Middle frontal gyrus (tissue), 1 donor: ENCODE data around the gene PLB1.

Experiments
- DNase-seq: peaks from one replicate; pipeline ENCODE4 v3.0.0-alpha.2; 2015; ENCODE audit warnings: low spot score; ENCODE audit errors: extremely low spot score

Gene PLB1

GRCh38 chr2:28626376-28626775, 130.5 kb downstream of the PLB1 start:
- no peak for DNase-seq

DNA sequence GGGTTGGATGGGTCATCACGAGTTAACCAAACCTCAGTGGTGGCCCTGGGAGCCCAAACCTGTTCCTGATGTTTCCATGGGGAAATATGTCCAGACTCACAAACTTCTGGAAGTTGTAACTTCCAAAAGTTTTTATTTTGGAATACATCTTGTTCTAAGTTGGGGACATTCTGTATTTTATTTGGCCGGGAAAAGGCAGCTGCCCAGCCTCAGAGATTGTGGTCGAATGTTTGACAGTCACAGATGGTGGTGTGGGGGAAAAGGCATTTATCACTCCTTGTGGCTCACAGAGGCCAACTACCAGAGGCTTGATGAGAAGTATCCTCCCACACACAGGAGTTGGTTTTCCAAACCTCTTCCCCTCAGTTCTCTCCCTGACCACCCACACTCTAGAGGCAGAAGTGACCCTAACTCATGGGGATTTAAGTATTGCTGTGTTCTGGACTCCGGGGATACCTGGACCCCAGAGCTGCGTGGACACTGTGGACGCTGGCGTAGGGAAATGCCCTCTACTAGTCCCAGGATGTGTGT, 131.1 kb downstream of the PLB1 start:
- DNase-seq: no peak

GRCh38 chr2:28627722-28628480, 132.0 kb downstream of the PLB1 start:
- DNase-seq: no peak

- DNase-seq: no peak
Measured at GRCh38 chr2:28628506-28628905, 132.6 kb downstream of the PLB1 start.

DNA sequence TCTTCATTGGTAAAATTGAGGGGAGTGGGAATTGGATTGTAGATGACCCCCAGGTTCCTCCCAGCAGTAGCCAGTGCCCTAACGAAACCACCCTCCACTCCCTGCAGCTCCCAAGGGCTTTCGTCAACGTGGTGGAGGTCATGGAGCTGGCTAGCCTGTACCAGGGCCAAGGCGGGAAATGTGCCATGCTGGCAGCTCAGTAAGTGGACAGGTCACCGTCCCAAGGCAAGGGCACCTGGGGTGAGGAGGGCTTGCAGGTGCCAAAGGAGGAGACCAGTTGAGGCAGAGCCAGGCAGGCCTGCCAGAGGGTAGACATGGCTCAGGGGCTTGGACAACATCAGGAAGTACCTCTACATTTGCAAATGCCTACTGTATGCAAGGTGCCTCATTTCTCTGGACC, 133.1 kb downstream of the PLB1 start:
- DNase-seq: no peak

GRCh38 chr2:28629910-28630309, 134.1 kb downstream of the PLB1 start:
- DNase-seq: no peak

DNA sequence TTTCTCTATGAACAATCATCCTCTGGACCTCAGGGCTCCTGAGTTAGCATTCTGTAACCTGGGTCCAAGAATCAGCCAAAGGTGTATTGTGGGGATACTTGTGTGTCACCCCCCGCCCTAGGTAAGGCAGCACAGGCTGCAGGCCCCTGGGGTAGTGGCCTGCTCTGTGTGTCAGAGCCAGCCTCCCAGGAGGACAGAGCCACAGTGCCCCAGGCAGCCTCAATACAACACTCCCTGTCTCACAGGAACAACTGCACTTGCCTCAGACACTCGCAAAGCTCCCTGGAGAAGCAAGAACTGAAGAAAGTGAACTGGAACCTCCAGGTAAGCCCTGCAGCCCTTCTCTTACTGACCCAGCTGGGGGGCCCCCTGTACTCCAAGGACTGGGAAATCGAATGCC, 134.5 kb downstream of the PLB1 start:
- no peak for DNase-seq

DNA sequence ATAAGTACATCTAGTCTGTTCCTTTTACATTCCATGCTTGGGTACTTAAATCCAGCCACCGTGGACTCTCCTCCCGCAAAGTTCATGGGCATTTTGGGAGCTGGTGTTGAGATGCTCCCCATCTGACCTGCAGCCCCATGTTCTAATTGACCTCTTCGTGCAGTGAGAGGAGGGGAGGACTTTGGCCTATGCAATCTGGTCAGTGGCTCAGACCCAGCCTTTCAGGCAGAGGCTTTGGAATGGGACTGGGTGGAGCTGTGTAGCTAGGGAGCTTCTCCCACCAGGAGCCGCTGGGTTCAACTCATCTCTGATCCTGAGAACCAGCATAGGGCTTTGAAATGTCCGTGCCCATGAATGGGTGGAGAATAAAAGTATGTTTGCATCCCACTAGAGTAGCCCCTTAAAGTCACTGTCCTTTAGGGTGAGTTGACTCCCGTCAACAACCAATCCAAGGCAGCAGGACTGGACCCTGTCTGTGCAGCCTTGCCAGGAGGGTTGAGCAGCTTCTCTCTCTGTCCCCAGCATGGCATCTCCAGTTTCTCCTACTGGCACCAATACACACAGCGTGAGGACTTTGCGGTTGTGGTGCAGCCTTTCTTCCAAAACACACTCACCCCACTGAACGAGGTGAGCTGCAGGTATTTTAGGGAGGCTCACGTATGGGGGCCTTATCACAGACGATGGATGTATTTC, 135.8 kb downstream of the PLB1 start:
- no peak for DNase-seq

DNA sequence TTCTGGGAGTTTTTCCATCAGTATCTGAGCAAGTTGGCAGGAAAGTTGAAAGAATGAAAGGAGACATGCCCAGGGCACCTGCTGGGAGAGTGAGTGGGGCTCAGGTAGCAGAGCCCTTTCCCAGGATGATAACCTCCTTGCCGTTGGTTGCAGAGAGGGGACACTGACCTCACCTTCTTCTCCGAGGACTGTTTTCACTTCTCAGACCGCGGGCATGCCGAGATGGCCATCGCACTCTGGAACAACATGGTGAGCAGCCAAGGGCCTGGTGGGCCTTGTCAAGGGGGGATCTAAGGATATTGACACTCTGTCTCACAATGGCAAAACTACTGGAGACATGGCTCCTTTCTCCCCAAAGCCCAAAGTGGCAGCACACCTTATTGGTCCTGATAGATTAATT, 136.9 kb downstream of the PLB1 start:
- DNase-seq: no peak

- no peak for DNase-seq
Measured at GRCh38 chr2:28633204-28633603, 137.3 kb downstream of the PLB1 start.

GRCh38 chr2:28633746-28634145, 137.9 kb downstream of the PLB1 start:
- no peak for DNase-seq

- DNase-seq: no peak
Measured at GRCh38 chr2:28635191-28635611, 139.3 kb downstream of the PLB1 start.

DNA sequence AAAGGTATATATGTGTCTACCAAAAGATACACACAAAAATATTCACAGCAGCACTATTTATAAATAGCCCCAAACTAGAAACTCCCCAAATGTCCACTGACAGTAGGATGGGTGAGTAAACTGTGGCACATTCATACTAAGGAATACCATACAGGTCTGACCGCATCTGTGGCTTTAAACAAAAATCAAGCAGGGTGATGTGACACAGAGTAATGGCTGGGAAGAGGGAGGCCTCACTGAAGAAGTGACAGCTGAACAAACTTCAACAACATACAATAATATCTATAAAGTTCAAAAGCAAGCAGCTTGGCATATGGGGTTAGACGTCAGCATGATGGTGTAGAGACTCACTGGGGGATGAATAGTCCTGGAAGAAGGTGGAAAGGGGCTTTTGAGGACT, 140.6 kb downstream of the PLB1 start:
- DNase-seq: no peak

DNA sequence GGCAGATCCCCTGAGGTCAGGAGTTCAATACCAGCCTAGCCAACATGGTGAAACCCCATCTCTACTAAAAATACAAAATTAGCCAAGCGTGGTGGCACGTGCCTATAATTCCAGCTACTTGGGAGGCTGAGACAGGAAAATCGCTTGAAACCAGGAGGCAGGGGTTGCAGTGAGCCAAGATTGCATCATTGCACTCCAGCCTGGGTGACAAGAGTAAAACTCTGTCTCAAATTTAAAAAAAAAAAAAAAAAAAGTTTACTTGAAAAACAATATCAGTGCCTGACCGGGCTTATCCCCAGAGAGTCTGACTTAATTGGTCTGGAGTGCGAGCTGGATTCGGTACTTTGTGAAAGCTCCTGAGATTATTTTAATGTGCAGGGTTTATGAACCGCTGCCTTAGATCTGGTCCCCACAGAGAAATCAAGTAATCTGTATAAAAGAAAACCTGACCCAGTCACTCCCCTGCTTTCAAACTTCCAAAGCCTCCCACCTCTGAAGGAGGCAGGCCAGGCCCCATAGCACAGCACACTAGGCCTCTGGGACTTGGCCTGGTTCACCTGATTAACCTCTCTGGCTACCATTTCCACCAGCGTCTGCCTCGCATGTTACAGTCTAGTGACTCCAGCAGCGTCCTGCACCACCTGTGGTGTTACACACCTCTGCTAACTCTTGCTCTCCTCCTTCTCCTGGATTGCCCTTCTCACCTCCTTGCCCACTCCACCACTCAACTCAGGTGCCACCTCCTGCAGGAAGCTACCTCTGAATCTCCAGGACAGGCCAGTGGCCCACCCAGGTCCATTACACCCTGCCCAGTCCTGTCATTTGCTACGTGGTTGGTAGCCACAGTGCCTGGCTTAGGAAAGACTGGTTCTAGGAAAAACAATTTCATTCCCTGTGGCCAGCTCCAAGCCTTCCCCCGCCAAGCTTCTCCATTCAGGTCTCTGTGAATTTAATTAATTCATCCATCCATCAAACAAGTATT, 141.5 kb downstream of the PLB1 start:
- no peak for DNase-seq

DNA sequence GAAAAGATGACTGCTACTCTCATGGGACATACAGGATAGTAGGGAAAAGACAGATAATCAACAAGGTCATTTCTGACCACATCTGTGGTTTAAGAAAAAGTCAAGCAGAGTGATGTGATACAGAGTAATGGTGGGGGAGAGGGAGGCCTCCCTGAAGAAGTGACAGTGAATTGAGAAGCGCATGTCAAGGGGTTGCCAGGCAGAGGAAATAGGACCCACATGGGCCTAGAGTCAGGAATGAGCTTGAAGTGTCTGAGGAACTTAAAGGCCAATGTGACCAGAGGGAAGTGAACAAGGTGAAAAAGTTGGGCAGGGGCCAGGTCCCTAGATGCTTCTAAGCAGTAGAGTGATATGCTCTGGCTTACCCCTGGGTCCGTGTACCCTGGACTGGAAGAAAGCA, 142.2 kb downstream of the PLB1 start:
- DNase-seq: no peak

- no peak for DNase-seq
Measured at GRCh38 chr2:28639092-28639691, 143.3 kb downstream of the PLB1 start.

DNA sequence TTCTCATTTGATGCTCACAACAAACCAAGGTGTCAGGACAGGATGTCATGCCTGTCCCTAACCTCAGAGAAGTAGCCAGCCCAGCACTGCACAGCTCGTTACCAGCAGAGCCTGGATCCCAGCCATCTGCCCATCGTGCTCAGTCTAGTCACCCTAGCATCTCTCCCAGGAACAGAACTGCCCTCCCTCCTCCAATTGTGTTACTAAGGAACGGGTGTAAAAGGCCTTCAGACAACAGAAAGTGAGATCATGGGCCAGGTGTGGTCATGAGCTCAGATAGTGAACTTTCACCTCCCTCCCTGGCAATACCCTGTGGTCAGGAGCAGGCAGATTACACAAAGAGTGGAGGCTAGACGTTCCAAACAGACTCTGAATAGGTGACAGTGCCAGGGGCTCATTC, 144.0 kb downstream of the PLB1 start:
- no peak for DNase-seq

DNA sequence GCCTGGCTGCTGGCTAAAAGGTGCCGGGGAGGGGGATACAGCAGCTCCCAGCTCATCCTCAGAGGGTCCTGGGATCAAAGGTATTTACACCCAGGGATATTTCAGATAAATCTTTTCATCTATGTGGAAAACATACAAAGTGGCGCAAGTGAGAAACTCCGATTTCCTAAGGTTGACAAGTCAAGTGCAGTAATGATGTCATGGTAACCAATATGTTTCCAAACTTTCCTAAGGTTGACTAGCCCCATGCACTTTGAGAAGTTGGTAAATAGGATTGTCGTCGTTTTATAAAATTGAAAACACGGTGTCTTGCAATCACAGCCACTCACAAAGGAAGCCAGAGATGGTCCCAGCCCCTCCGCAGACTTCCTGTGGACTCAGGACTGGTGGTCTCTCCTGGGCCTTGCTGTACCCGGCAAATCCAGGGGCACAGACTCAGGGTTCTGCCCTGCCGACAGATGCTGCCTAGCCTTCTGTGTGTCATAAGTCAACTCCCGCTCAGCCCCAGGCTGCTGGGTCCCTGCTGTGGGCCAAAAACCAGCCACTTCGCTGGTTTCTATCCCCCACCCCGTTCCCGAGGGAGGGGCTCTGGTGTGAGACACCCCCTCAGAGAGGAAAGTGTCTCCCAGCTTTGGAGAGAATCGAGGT, 144.5 kb downstream of the PLB1 start:
- DNase-seq: no peak

DNA sequence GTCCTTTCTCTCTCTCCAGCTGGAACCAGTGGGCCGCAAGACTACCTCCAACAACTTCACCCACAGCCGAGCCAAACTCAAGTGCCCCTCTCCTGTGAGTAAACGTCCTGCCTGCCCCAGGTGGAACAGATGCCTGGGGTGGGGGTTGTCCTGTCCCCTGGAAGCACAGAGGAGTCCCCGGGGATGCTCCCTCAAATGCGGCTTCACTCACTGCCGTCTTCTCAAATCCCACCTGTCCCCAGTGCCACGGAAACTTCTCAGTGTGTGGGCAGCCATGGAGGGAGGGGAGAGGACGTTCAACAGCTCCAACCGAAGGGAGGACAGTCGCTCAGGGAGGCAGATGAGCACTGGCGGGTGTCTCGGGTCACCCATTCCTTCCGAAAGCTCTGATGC, 145.0 kb downstream of the PLB1 start:
- DNase-seq: no peak

- no peak for DNase-seq
Measured at GRCh38 chr2:28642796-28643195, 146.9 kb downstream of the PLB1 start.

- no peak for DNase-seq
Measured at GRCh38 chr2:28643327-28643726, 147.5 kb downstream of the PLB1 start.
